Keratinocyte (primary cell): ENCODE results near the gene SERPINH1. TPM values are rescaled to one million over a fixed set of nuclear protein-coding genes. Genes with fewer than 3 reads are reported as not detected.

Source experiments
- DNase-seq: peaks from one replicate; pipeline ENCODE4 v3.0.0-alpha.2; 2011; ENCODE audit warnings: low read depth, missing footprints, low spot score
- FAIRE-seq: peaks from 2 replicates; lab custom pipeline; 2011; peaks lifted over from hg19 to GRCh38; lab: Jason Lieb, UNC
- H2AFZ ChIP-seq: 2 replicates; pipeline ENCODE4 v1.6.0; 2012; ENCODE audit warnings: low read length, control low read depth, inconsistent platforms; ENCODE audit not compliant: control insufficient read depth
- H3K27ac ChIP-seq: 2 replicates; pipeline ENCODE4 v1.5.1; 2011; ENCODE audit warnings: low read length; ENCODE audit not compliant: control insufficient read depth, insufficient read depth
- H3K27me3 ChIP-seq: 3 replicates; pipeline ENCODE4 v1.6.0; 2011; ENCODE audit warnings: low read length; ENCODE audit not compliant: control insufficient read depth, insufficient read depth; ENCODE audit errors: extremely low read depth
- H3K36me3 ChIP-seq, 2 experiments: 2 replicates in 1 of 2; 3 replicates in 1 of 2; pipeline ENCODE4 v1.5.1; 2011; ENCODE audit warnings: low read length in 2 of 2, mild to moderate bottlenecking in 1 of 2; ENCODE audit not compliant: control insufficient read depth in 2 of 2, insufficient read depth in 2 of 2; ENCODE audit errors: extremely low read depth in 1 of 2
- H3K4me1 ChIP-seq: 3 replicates; pipeline ENCODE4 v1.5.1; 2011; ENCODE audit warnings: low read length; ENCODE audit not compliant: control insufficient read depth, insufficient read depth; ENCODE audit errors: extremely low read depth
- H3K4me2 ChIP-seq: 3 replicates; pipeline ENCODE4 v1.6.0; 2011; ENCODE audit warnings: low read depth, low read length; ENCODE audit not compliant: control insufficient read depth, insufficient read depth; ENCODE audit errors: extremely low read depth
- H3K4me3 ChIP-seq, 3 experiments: fragments of 200-600 bp in 1 of 3; sonication (generic) in 1 of 3; 2 replicates in 2 of 3; 3 replicates in 1 of 3; pipeline ENCODE4 v1.5.1; 2011 to 2016; ENCODE audit warnings: low read length in 3 of 3, mild to moderate bottlenecking in 3 of 3, control low read depth in 2 of 3, inconsistent platforms in 1 of 3, low read depth in 1 of 3, mixed read lengths in 1 of 3, mixed run types in 1 of 3, moderate library complexity in 1 of 3; ENCODE audit not compliant: control insufficient read depth in 2 of 3, insufficient read depth in 2 of 3; ENCODE audit errors: extremely low read depth in 1 of 3
- H3K79me2 ChIP-seq: 2 replicates; pipeline ENCODE4 v1.6.0; 2012; ENCODE audit warnings: low read length; ENCODE audit not compliant: control insufficient read depth, insufficient read depth
- H3K9ac ChIP-seq: 3 replicates; pipeline ENCODE4 v1.6.0; 2011; ENCODE audit warnings: low read length; ENCODE audit not compliant: control insufficient read depth, insufficient read depth; ENCODE audit errors: extremely low read depth
- H3K9me1 ChIP-seq: 3 replicates; pipeline ENCODE4 v1.6.0; 2011; ENCODE audit warnings: low read length; ENCODE audit not compliant: control insufficient read depth, insufficient read depth; ENCODE audit errors: extremely low read depth
- H3K9me3 ChIP-seq: 2 replicates; pipeline ENCODE4 v1.5.1; 2012; ENCODE audit warnings: low read depth, low read length; ENCODE audit not compliant: control insufficient read depth
- H4K20me1 ChIP-seq: 3 replicates; pipeline ENCODE4 v1.6.0; 2011; ENCODE audit warnings: low read length; ENCODE audit not compliant: control insufficient read depth, insufficient read depth; ENCODE audit errors: extremely low read depth
- CTCF ChIP-seq, 3 experiments: IDR thresholded peaks in 1 of 3; conservative IDR thresholded peaks in 1 of 3; optimal IDR thresholded peaks in 1 of 3; 2 replicates in 2 of 3; 3 replicates in 1 of 3; pipeline versions ENCODE3 to v1.5.1; 2011; ENCODE audit warnings: low read length in 3 of 3, mild to moderate bottlenecking in 3 of 3, moderate library complexity in 2 of 3, control low read depth in 1 of 3, inconsistent platforms in 1 of 3; ENCODE audit not compliant: insufficient read depth in 2 of 3; ENCODE audit errors: extremely low read depth in 1 of 3
- EZH2 ChIP-seq: IDR thresholded peaks from one replicate; pipeline ENCODE4 v1.6.1; 2012; ENCODE audit warnings: inconsistent platforms, mild to moderate bottlenecking, low read length, moderate library complexity
- dilution Hi-C: fragments of 300-500 bp; cut with MboI; formaldehyde crosslinking; loops from one replicate; pipeline ENCODE4 v1.7.0; 2020; ENCODE audit warnings: low sequenced_read_pairs; ENCODE audit not compliant: extremely low pct_ligation_motif_present
- polyA plus RNA-seq, 5 experiments: library from polyadenylated mRNA; depleted of rRNA in 3 of 5; stranded (reverse) in 3 of 5; stranded (forward) in 1 of 5; unstranded in 1 of 5; fragments of >200 nt; gene quantifications; 1 replicate in 1 of 5; 2 replicates in 3 of 5; 3 replicates in 1 of 5; pipeline versions ENCODE4 v1.2.1 to v1.2.3, GENCODE V29; 2011 to 2012; ENCODE audit warnings: missing spikeins in 2 of 5, low read depth in 1 of 5, low replicate concordance in 1 of 5

The SERPINH1 gene
- polyA plus RNA-seq, 1 donor (not counting 4 experiments of a cell fraction or from before 2014, with no cell fraction given): 136 TPM

- H3K27ac ChIP-seq: no peak overlapping the region
- FAIRE-seq (no peak), DNase-seq (no peak)
- no peaks in the 10 kb centered on the region for H3K9me1 ChIP-seq
- H3K9ac ChIP-seq: no peak overlapping the region
- H4K20me1 ChIP-seq: no peaks in the 10 kb centered on the region
- H3K36me3 ChIP-seq: no peaks in the 10 kb centered on the region
- H3K79me2 ChIP-seq: no peaks in the 10 kb centered on the region
- dilution Hi-C loops: no loop called here
- no peak overlapping the region for H3K4me2 ChIP-seq
- no peak overlapping the region for H3K4me3 ChIP-seq
- H3K27me3 ChIP-seq: no peaks in the 10 kb centered on the region
- no peaks in the 10 kb centered on the region for H3K4me1 ChIP-seq
- no peak for TF ChIP-seq EZH2
- no peak for TF ChIP-seq CTCF (optimal IDR thresholded peaks at IDR 0.05 in 1 of 3, IDR thresholded peaks at IDR 0.05 in 1 of 3, conservative IDR thresholded peaks at IDR 0.05 in 1 of 3; ENCODE audit: extremely low read depth in 1 of 3, insufficient read depth in 2 of 3, low read length in 3 of 3)
- no peak overlapping the region for H2AFZ ChIP-seq
- H3K9me3 ChIP-seq: no peaks in the 10 kb centered on the region
These were observed 54.2 kb downstream of the SERPINH1 start for GRCh38 chr11:75616281-75616680.

Other genes starting within 250 kb of the SERPINH1 start
- gene ARRB1, start 210.6 kb upstream of the SERPINH1 start, polyA plus RNA-seq: 0.94 to 1.9 TPM (median 1.8 TPM) in 3 replicates
- gene RPS3, start 162.7 kb upstream of the SERPINH1 start, polyA plus RNA-seq: 2,759 to 4,283 TPM (median 3,843 TPM) in 3 replicates
- 0.43 to 1.0 TPM (median 0.58 TPM) in 3 replicates for gene KLHL35, start 129.1 kb upstream of the SERPINH1 start, polyA plus RNA-seq
- gene GDPD5, start 36.3 kb upstream of the SERPINH1 start, polyA plus RNA-seq: 2.1 to 4.0 TPM (median 3.1 TPM) in 3 replicates
- 1.7 to 3.1 TPM (median 1.8 TPM) in 3 replicates for gene MAP6, start 106.8 kb downstream of the SERPINH1 start, polyA plus RNA-seq
- gene MOGAT2, start 155.6 kb downstream of the SERPINH1 start, polyA plus RNA-seq: not detected in 3 replicates
- 1.8 to 6.9 TPM (median 2.4 TPM) in 3 replicates for gene DGAT2, start 206.5 kb downstream of the SERPINH1 start, polyA plus RNA-seq